HG03039 (cell line): ENCODE data around the gene TRANK1.
A peak's percentile ranks its signal among the peaks of the same experiment; 100 is the strongest.
"Not testable (repeated sequence)": the region's sequence is repeated elsewhere in the genome, so short reads cannot be mapped to it uniquely, and the experiment has no call there.

Source experiments
- ATAC-seq: cut with Tn5 transposase; IDR thresholded peaks from one replicate; pipeline ENCODE4 v1.9.1; 2021; ENCODE audit warnings: mild to moderate bottlenecking, moderate library complexity; ENCODE audit not compliant: unreplicated experiment

TRANK1 gene

DNA sequence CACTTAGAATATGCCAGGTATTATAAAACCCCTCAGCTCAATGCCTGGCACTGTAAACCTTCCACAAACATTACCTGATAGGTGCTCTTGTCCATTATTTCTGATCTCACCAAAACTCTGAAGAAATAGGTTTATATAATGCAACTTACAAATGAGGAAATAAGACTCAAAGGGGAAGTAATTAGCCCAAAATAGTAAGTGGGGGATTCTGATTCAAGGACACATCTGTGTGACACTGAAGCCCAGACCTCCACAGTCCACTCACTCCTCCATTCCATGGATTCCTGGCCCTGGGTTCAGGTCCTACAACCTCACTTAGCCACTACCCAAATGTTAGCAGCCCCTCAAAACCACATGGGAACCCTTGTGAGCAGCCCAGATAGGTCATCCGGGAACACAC, 49.9 kb downstream of the TRANK1 start:
- no peak for ATAC-seq

- no peak for ATAC-seq
Measured at GRCh38 chr3:36893826-36894225, 51.0 kb downstream of the TRANK1 start.

DNA sequence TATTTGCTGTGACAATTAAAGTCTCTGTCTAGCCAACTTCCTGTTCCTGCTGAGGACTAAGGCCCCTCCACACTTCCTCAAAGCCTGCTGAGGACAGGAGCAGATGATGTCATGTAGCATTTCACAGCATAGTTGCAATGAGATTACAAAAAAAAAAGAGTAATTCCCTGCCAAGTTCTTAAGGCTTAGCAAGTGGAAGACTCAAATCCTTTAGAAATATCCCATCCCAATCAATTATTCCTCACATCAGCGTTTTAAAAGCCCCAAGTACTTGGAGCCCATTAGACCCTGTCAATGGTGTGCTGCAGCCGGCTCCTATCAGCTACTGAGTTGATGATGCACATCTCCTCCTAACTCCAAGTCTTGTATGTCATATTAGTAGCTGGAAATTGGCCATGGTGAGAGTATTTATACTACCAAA, 51.7 kb downstream of the TRANK1 start:
- no peak for ATAC-seq

DNA sequence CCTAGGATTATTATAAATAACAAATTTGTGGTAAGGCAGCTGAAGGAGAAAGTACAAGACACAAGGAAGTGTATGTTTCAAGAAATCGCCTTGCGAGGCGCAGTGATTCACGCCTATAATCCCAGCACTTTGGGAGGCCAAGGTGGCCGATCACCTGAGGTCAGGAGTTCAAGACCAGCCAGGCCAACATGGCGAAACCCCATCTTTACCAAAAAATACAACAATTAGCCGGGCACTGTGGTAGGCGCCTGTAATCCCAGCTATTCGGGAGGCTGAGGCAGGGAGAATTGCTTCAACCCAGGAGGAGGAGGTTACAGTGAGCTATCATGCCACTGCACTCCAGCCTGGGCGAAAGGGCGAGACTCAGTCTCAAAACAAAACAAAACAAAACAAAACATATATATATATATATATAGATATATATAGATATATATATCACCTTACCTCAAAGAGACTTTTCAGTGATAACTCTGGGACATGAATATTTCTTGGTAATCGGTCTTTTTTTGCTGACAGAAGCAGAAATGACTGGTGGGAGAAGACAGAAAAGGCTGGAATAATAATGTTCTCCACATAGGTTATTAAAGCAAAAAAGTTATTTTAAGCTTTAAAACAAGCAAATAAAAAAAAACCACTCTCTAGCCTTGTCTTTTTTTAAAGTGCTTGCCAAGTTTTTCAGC, 52.3 kb downstream of the TRANK1 start:
- no peak for ATAC-seq

GRCh38 chr3:36891701-36892160, 53.1 kb downstream of the TRANK1 start:
- ATAC-seq, result peak; percentile 69

- not testable (repeated sequence) for ATAC-seq
Measured at GRCh38 chr3:36891097-36891496, 53.8 kb downstream of the TRANK1 start.

DNA sequence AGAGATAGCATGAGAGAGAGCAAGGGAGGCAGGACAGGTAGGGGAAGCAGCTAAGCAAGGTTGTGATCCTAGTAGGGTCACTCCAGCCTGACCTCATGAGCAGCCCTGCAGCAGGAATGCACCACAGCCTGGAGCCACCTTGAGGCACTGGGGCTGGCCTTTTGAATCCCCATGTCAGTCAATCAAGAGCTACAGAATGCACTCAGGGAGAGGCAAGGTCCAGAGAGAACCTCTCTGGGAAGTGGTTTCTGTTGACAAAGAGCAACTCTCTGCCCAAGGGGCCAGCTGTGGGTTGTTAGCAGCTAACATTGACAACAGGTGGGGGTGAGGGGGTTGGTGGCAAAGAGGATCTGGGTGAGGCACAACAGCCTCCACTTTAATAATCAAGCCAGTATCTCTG, 54.6 kb downstream of the TRANK1 start:
- ATAC-seq, result no peak

GRCh38 chr3:36881735-36882134, 63.1 kb downstream of the TRANK1 start:
- no peak for ATAC-seq

DNA sequence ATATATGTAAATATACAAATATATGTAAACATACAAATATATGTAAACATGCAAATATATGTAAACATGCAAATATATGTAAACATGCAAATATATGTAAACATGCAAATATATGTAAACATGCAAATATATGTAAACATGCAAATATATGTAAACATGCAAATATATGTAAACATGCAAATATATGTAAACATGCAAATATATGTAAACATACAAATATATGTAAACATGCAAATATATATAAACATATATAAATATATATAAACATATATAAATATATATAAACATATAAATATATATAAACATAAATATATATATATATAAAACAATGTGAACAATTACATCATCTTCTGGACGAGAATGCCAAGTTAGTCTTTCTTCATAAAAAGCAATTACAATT, 65.0 kb downstream of the TRANK1 start:
- not testable (repeated sequence) for ATAC-seq

DNA sequence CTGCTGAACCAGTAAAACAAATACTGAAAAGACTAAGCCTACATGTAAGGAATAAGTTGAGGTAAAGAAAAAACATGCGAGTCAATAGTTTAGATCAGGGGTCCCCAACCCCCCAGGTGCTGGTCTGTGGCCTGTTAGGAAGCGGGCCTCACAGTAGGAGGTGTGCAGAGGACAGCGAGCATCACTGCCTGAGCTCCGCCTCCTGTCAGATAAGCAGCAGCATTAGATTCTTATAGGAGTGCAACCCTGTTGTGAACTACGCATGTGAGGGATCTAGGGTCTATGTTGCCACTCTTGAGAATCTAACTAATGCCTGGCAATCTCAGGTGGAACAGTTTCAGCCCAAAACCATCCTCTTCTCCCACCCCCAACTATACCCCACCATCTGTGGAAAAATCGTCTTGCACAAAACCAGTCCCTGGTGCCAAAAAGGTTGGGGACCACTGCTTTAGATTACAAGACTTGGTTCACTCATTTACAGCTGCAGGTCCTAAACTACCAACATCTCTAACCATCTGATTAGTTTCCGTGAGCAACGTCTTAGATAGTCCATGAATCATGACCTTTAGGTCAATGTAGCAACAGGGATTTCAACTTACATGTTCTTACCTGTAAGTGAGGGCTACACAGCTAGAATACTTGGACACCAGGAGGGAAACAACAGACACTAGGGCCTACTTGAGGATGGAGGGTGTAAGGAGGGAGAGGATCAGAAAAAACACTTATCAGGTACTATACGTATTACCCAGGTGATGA, 66.7 kb downstream of the TRANK1 start:
- no peak for ATAC-seq

DNA sequence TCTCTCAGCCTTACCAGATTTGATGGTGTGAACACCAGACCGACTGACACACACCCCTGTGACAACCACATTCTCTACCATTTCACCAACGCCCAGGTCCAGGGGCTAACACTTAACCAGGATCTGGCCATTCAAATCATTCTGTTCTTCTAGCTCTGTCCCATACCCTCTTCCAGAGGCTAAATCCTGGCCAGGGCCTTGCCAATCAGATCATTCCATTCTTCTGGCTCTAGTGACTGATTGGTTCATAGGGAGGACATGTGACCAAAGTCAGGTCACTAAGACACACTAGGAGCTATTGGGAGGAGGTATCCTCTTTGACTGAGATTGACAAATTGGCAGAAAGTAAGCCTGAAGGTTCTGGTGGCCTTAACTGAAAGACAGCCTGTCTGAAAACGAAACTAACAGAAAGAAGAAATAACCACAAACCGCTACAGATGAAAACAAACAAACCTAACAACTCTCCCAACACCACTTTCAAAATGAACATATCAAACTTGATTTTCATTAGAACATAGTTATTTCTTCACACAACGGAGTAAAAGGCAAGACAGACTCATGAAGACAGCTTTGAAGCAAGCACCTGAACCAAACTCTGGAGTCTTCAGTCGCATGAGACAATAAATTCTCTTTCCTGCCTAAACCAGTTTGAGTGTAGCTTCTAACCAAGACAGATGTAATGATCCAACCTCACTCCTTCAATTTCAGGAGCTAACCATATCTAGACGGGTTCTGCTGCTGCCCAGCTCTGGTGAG, 68.5 kb downstream of the TRANK1 start:
- peak; percentile 98 for ATAC-seq

GRCh38 chr3:36875397-36875796, 69.5 kb downstream of the TRANK1 start:
- no peak for ATAC-seq

GRCh38 chr3:36874424-36874823, 70.4 kb downstream of the TRANK1 start:
- ATAC-seq, result no peak

DNA sequence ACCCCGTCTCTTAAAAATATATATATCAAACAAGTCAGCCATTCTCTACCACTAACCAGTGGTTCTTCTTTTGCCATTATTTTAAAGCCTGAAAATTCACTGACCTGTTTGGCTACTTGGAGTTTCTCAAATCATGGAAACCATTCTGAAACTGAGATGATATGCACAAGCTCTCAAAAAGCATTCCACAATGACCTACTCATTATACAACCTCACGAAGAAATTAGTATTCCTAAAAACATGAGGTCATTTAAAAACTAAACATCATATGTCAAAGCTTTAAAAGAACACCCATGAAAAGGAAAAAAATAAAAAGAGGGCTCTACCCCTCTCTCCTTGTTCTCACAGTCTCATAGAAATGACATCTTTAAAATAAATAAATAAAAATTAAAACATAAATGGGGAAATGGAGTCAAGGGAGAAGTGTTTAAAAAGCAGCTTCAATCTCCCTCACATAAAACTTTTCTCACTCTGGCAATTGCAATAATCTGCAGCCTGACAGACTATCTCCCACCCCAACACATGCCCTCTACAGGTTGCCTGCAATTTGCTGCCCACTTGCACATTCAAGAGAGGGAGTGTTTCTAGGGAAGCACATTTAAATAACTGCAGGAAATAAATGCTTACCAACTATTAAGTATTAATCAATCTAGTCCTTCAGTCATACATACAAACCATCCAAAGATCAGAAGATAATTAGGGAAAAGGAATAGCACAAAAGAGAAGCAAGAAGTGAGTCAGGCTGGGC, 73.3 kb downstream of the TRANK1 start:
- ATAC-seq, result no peak

DNA sequence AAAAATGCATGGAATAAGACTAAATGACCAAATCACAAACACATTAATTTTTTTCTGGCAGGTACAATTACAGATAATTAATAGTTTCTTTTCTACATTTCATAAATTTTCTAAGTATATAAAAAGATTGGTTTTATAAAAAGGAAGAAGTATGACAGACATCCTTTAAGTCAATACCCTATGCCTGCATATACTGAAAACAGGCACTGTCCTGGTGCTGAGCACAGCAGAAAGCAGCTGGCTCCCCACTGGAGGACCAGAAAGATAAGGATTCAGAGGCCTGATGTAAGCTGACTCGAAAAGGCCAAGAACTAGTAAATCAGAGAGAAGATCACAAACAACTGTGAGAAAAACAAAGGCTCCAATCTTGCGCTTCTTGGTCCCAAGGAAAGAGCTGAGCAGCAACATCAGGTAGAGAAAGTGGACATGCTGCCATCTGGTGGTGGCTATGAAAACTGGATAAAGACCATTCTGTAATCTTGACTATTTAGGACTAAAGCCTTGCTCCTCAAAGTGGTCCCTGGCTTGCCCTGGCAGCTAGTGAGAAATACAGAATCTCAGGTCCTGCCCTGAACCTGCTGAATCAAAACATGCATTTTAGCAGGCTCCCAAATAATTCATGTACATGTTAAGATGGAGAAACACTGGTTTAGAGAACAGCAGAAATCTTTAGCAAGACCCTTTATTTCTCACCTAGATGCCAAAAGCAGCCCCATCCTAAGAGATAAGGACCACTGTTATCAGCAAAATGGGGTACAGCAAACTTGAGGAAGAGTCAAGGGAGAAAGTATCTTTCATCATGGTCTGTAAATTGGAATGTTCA, 76.0 kb downstream of the TRANK1 start:
- ATAC-seq, result peak; percentile 89

DNA sequence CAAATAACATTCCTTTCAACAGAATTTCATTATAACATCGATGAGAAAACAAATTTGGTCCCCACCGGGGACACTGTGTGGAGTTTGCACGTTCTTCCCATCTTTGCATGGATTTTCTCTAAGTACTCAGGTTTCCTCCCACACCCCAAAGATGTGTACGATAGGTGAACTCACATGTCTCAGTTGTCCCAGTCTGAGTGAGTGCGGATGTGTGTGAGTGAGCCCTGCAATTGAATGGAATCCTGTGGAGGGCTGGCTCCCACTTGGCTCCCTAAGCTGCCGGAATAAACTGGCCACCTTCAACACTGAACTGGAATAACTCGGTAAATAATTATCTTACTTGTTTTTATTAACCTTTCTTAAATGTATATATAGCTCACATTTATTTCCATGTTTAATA, 77.0 kb downstream of the TRANK1 start:
- ATAC-seq, result no peak

DNA sequence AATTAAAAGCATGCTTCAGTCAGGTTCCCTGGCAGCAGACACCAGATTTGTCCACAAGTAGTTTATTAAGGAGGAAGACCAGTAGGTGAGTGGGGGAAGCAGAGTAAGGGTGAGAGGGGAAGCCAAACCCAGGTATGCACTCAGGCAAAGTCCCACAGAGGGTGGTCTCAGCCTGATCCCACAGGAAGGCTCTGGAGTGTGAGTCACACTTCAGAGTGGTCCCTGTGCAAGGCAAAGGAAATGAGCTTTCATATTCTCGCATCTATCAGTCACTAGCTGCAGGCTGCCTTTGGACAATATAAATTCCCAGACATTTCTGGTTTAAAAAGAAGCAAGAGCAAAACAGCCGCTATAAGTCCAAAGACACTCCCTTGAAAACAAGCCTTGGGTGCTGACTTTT, 78.5 kb downstream of the TRANK1 start:
- ATAC-seq, result no peak

DNA sequence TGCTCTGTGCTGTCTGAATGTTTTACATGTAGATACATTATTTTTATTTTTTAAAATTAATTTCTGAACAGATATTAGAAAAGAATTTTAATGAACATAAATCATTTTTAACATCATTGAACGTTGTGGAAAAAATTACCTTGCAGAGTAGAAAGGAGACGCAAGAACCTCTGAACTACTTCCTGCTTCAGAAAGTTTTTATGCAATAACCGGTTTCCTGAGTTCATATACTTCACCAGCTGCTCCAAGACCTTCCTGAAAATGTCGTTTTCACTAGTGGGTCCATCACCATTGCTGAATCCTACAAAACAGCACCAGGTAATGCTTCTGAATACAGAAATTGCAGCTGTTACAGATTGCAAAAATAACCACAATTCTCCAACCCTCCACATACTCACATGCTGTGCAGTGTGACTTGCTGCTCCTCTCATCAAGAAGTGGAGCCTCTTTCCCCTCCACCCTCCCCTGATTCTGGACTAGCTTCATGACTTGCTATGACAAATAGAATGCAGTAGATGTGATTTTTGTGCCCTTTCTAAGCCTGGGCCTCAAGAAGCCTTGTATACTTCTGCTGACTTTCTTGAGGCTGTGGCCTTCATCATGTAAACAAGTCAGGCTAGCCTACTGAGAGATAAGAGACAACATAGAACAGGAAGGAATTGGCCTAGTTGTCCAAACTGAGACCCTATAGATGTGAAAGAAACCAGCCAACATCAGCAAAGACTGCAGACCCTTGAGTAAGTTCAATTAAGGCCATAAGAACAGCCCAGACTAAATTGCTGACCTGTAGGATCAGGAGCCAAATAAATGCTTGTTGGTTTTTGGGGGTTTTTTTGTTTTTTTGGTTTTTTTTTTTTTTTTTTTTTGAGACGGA, 80.4 kb downstream of the TRANK1 start:
- ATAC-seq, result no peak

DNA sequence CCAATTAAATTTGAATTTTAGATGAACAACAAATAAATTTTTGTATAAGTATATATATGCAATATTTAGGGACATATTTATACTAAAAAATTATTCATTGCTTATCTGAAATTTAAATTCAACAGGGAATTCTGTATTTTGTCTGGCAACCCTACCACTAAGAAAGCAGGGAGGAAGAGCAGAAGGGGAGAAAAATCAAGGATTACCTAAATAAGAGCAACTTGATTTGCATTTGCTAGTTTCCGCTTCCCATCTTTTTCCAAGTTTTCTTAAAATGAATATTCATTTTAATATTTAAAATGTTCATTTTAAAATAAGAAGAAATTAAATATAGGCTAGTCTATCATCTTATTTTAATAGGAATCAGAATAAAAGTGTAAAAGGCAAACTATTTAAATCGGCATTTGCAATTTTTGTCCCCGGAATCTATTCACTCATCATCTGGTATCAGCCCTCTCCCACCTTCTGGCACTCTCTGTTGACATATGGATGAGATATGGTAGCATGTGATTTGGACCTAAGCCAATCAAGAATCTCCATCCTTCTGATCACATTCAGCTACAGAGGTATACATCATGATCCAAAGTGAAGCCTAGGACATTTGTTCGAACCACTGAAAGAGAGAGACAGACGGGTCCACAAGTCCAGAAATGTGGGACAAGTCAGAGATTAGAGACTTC, 82.6 kb downstream of the TRANK1 start:
- ATAC-seq, result no peak
